ENCODE measurements around the gene AIFM3. TPM values are rescaled to one million over a fixed set of nuclear protein-coding genes. Genes with fewer than 3 reads are reported as not detected.

Gene AIFM3
- total and polyA plus RNA-seq, 2 of the 13 experiments (the other 11 are each of a cell fraction or from before 2014, with no cell fraction given) = 9.0 to 15.3 TPM

- TF ChIP-seq, protein P1, sequence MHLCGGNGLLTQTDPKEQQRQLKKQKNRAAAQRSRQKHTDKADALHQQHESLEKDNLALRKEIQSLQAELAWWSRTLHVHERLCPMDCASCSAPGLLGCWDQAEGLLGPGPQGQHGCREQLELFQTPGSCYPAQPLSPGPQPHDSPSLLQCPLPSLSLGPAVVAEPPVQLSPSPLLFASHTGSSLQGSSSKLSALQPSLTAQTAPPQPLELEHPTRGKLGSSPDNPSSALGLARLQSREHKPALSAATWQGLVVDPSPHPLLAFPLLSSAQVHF (CRISPR knock-in tag; IDR thresholded peaks at IDR 0.05) = no peak
- peak; percentile 42; the same call in 1 of the 2 replicates for TF ChIP-seq EEA1 (CRISPR knock-in tag; IDR thresholded peaks at IDR 0.05; ENCODE audit: borderline replicate concordance)
- no peak for TF ChIP-seq MED13 (CRISPR knock-in tag; IDR thresholded peaks at IDR 0.05)
- TF ChIP-seq JUN (CRISPR knock-in tag; IDR thresholded peaks at IDR 0.05) = no peak
- peak; percentile 71; the same call in 1 of the 2 replicates for TF ChIP-seq ZNF124 (CRISPR knock-in tag; IDR thresholded peaks at IDR 0.05)
- no peak for TF ChIP-seq HIVEP1 (CRISPR knock-in tag; IDR thresholded peaks at IDR 0.05)
- TF ChIP-seq PAWR (CRISPR knock-in tag; IDR thresholded peaks at IDR 0.05; ENCODE audit: borderline replicate concordance) = no peak
- TF ChIP-seq EHMT2 (IDR thresholded peaks at IDR 0.05; ENCODE audit: borderline replicate concordance, low read depth, low read length) = peak; percentile 82
- TF ChIP-seq ZNF574 (CRISPR knock-in tag; IDR thresholded peaks at IDR 0.05) = peak; percentile 73
- TF ChIP-seq, protein P2, sequence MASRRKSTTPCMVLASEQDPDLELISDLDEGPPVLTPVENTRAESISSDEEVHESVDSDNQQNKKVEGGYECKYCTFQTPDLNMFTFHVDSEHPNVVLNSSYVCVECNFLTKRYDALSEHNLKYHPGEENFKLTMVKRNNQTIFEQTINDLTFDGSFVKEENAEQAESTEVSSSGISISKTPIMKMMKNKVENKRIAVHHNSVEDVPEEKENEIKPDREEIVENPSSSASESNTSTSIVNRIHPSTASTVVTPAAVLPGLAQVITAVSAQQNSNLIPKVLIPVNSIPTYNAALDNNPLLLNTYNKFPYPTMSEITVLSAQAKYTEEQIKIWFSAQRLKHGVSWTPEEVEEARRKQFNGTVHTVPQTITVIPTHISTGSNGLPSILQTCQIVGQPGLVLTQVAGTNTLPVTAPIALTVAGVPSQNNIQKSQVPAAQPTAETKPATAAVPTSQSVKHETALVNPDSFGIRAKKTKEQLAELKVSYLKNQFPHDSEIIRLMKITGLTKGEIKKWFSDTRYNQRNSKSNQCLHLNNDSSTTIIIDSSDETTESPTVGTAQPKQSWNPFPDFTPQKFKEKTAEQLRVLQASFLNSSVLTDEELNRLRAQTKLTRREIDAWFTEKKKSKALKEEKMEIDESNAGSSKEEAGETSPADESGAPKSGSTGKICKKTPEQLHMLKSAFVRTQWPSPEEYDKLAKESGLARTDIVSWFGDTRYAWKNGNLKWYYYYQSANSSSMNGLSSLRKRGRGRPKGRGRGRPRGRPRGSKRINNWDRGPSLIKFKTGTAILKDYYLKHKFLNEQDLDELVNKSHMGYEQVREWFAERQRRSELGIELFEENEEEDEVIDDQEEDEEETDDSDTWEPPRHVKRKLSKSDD (CRISPR knock-in tag; IDR thresholded peaks at IDR 0.05; ENCODE audit: low read depth) = no peak
- TF ChIP-seq ZNF510 (CRISPR knock-in tag; IDR thresholded peaks at IDR 0.05; ENCODE audit: low read depth) = 0 out of 2 replicates have a peak, but pooled peaks have one; percentile 42
- TF ChIP-seq, protein P3, sequence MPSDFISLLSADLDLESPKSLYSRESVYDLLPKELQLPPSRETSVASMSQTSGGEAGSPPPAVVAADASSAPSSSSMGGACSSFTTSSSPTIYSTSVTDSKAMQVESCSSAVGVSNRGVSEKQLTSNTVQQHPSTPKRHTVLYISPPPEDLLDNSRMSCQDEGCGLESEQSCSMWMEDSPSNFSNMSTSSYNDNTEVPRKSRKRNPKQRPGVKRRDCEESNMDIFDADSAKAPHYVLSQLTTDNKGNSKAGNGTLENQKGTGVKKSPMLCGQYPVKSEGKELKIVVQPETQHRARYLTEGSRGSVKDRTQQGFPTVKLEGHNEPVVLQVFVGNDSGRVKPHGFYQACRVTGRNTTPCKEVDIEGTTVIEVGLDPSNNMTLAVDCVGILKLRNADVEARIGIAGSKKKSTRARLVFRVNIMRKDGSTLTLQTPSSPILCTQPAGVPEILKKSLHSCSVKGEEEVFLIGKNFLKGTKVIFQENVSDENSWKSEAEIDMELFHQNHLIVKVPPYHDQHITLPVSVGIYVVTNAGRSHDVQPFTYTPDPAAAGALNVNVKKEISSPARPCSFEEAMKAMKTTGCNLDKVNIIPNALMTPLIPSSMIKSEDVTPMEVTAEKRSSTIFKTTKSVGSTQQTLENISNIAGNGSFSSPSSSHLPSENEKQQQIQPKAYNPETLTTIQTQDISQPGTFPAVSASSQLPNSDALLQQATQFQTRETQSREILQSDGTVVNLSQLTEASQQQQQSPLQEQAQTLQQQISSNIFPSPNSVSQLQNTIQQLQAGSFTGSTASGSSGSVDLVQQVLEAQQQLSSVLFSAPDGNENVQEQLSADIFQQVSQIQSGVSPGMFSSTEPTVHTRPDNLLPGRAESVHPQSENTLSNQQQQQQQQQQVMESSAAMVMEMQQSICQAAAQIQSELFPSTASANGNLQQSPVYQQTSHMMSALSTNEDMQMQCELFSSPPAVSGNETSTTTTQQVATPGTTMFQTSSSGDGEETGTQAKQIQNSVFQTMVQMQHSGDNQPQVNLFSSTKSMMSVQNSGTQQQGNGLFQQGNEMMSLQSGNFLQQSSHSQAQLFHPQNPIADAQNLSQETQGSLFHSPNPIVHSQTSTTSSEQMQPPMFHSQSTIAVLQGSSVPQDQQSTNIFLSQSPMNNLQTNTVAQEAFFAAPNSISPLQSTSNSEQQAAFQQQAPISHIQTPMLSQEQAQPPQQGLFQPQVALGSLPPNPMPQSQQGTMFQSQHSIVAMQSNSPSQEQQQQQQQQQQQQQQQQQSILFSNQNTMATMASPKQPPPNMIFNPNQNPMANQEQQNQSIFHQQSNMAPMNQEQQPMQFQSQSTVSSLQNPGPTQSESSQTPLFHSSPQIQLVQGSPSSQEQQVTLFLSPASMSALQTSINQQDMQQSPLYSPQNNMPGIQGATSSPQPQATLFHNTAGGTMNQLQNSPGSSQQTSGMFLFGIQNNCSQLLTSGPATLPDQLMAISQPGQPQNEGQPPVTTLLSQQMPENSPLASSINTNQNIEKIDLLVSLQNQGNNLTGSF (CRISPR knock-in tag; IDR thresholded peaks at IDR 0.05) = no peak
- TF ChIP-seq BRD4 (CRISPR knock-in tag; IDR thresholded peaks at IDR 0.05) = no peak
- TF ChIP-seq ZNF446 (CRISPR knock-in tag; IDR thresholded peaks at IDR 0.05) = 0 out of 2 replicates have a peak, but pooled peaks have one; percentile 62
- peak; percentile 52 for TF ChIP-seq TEAD3 (CRISPR knock-in tag; optimal IDR thresholded peaks at IDR 0.05; ENCODE audit: borderline replicate concordance)
- no peak for TF ChIP-seq ZNF282 (IDR thresholded peaks at IDR 0.05; ENCODE audit: partially characterized antibody)
- peak; percentile 82; the same call in 1 of the 2 replicates for TF ChIP-seq KLF9 (CRISPR knock-in tag; IDR thresholded peaks at IDR 0.05; ENCODE audit: low read depth)
These were observed 42.8 kb downstream of the AIFM3 start (continued) for GRCh38 chr22:21009638-21010425.
